Mesodermal cell (in vitro differentiated cells): ENCODE data around the gene C18orf63.

Experiments
- H3K27ac ChIP-seq: 2 replicates; pipeline ENCODE4 v1.7.0; 2013; ENCODE audit warnings: mild to moderate bottlenecking, low read depth, low read length, moderate library complexity; ENCODE audit not compliant: severe bottlenecking
- H3K36me3 ChIP-seq: 2 replicates; pipeline ENCODE4 v1.7.1; 2013; ENCODE audit warnings: mild to moderate bottlenecking, low read length, moderate library complexity; ENCODE audit not compliant: control insufficient read depth, insufficient read depth
- H3K4me1 ChIP-seq: one replicate; pipeline ENCODE4 v1.7.1; 2013; ENCODE audit warnings: mild to moderate bottlenecking, low read length; ENCODE audit not compliant: insufficient read depth, control insufficient read depth, poor library complexity, severe bottlenecking
- H3K4me3 ChIP-seq: 2 replicates; pipeline ENCODE4 v1.7.0; 2013; ENCODE audit warnings: low read length, control low read depth, mild to moderate bottlenecking; ENCODE audit not compliant: insufficient read depth, poor library complexity, severe bottlenecking; ENCODE audit errors: extremely low read depth
- H3K9me3 ChIP-seq: 2 replicates; pipeline ENCODE4 v1.7.1; 2013; ENCODE audit warnings: mild to moderate bottlenecking, low read length, moderate library complexity; ENCODE audit not compliant: control insufficient read depth
- WGBS, 2 experiments: methylation state at CpG; one replicate each; pipeline ENCODE4 v1.1.5; 2013; ENCODE audit warnings: missing lambda C conversion rate in 2 of 2; ENCODE audit not compliant: insufficient coverage in 2 of 2; 5-methylcytosine and 5-hydroxymethylcytosine counted together

Gene C18orf63

GRCh38 chr18:74378179-74378682, 62.6 kb downstream of the C18orf63 start:
- peaks cover 11% of the 10 kb centered on the region for H3K9me3 ChIP-seq
- no peaks in the 10 kb centered on the region for H3K4me1 ChIP-seq
- 83 to 85% methylated on average over 4 of the region's 4 CpGs for WGBS, 2 experiments
- no peak overlapping the region for H3K27ac ChIP-seq
- no peak overlapping the region for H3K4me3 ChIP-seq
- no peaks in the 10 kb centered on the region for H3K36me3 ChIP-seq

GRCh38 chr18:74380916-74381315, 65.3 kb downstream of the C18orf63 start:
- 87 to 88% methylated on average over 8 of the region's 10 CpGs for WGBS, 2 experiments
- Histone ChIP-seq H3K4me3 (no peak overlapping the region), H3K4me1 (no peaks in the 10 kb centered on the region), H3K36me3 (no peaks in the 10 kb centered on the region), H3K9me3 (peaks cover 11% of the 10 kb centered on the region), H3K27ac (no peak overlapping the region)

- 88 to 93% methylated on average over 17 of the region's 17 CpGs for WGBS, 2 experiments
- no peak overlapping the region for H3K4me3 ChIP-seq
- no peak overlapping the region for H3K27ac ChIP-seq
- peaks cover 11% of the 10 kb centered on the region for H3K9me3 ChIP-seq
- H3K36me3 ChIP-seq = no peaks in the 10 kb centered on the region
- H3K4me1 ChIP-seq = no peaks in the 10 kb centered on the region
Measured at GRCh38 chr18:74381621-74382295, 66.1 kb downstream of the C18orf63 start.

- no peak overlapping the region for H3K4me3 ChIP-seq
- 79 to 93% methylated on average over 8 to 10 of the region's 10 CpGs for WGBS, 2 experiments
- no peak overlapping the region for H3K27ac ChIP-seq
- H3K36me3 ChIP-seq = no peaks in the 10 kb centered on the region
- H3K9me3 ChIP-seq = peaks cover 11% of the 10 kb centered on the region
- no peaks in the 10 kb centered on the region for H3K4me1 ChIP-seq
Measured at GRCh38 chr18:74382481-74383017, 66.9 kb downstream of the C18orf63 start.

DNA sequence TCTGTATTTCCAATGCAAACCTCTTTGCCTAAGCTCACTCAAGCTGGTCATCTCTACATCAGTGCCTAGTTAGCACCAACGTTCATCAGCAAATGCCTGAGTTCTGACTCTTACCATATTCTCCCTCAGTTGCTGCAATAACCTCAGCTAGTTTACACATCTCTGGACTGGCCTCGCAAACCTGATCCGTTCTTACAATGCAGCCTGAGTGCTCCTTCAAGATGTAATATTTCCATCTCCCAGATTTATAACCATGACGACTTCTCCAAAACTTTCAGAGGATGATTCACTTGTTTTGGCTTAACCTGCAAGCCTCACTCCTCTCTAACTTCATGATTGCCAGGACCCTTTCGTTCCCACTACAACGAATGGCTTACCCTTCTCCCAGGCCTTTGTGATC, 71.7 kb downstream of the C18orf63 start:
- no peak overlapping the region for H3K4me3 ChIP-seq
- no peak overlapping the region for H3K27ac ChIP-seq
- peaks cover 5% of the 10 kb centered on the region for H3K9me3 ChIP-seq
- no peaks in the 10 kb centered on the region for H3K36me3 ChIP-seq
- WGBS, 2 experiments = 69 to 75% methylated on average over 6 of the region's 6 CpGs
- H3K4me1 ChIP-seq = peaks cover 6% of the 10 kb centered on the region

- H3K4me1 ChIP-seq = peaks cover 6% of the 10 kb centered on the region
- H3K4me3 ChIP-seq = no peak overlapping the region
- no peaks in the 10 kb centered on the region for H3K36me3 ChIP-seq
- no peak overlapping the region for H3K27ac ChIP-seq
- 58% methylated on average over 1 of the region's 1 CpG for WGBS, 2 experiments
- no peaks in the 10 kb centered on the region for H3K9me3 ChIP-seq
Measured at GRCh38 chr18:74388227-74388626, 72.6 kb downstream of the C18orf63 start.

GRCh38 chr18:74389171-74389927, 73.7 kb downstream of the C18orf63 start:
- H3K4me1 ChIP-seq = peaks cover 6% of the 10 kb centered on the region
- H3K9me3 ChIP-seq = no peaks in the 10 kb centered on the region
- no peak overlapping the region for H3K4me3 ChIP-seq
- H3K27ac ChIP-seq = peak overlapping the region; percentile 53
- WGBS, 2 experiments = 40% methylated on average over 2 of the region's 6 CpGs; no CpG with 5 or more reads in 1 of the 2 experiments
- H3K36me3 ChIP-seq = no peaks in the 10 kb centered on the region

- H3K4me1 ChIP-seq = peaks cover 6% of the 10 kb centered on the region
- H3K9me3 ChIP-seq = no peaks in the 10 kb centered on the region
- 90 to 93% methylated on average over 13 to 14 of the region's 20 CpGs for WGBS, 2 experiments
- no peak overlapping the region for H3K4me3 ChIP-seq
- H3K27ac ChIP-seq = no peak overlapping the region
- H3K36me3 ChIP-seq = no peaks in the 10 kb centered on the region
Measured at GRCh38 chr18:74389991-74390390, 74.4 kb downstream of the C18orf63 start.

GRCh38 chr18:74390900-74391299, 75.3 kb downstream of the C18orf63 start:
- H3K4me1 ChIP-seq = peaks cover 6% of the 10 kb centered on the region
- 93 to 94% methylated on average over 2 to 3 of the region's 3 CpGs for WGBS, 2 experiments
- H3K27ac ChIP-seq = no peak overlapping the region
- no peaks in the 10 kb centered on the region for H3K9me3 ChIP-seq
- H3K36me3 ChIP-seq = no peaks in the 10 kb centered on the region
- no peak overlapping the region for H3K4me3 ChIP-seq

GRCh38 chr18:74392323-74392722, 76.7 kb downstream of the C18orf63 start:
- WGBS, 2 experiments = 96 to 97% methylated on average over 2 to 3 of the region's 4 CpGs
- H3K9me3 ChIP-seq = no peaks in the 10 kb centered on the region
- no peak overlapping the region for H3K4me3 ChIP-seq
- no peaks in the 10 kb centered on the region for H3K36me3 ChIP-seq
- H3K27ac ChIP-seq = no peak overlapping the region
- H3K4me1 ChIP-seq = peaks cover 6% of the 10 kb centered on the region
